Esophagus muscularis mucosa (tissue), 3 donors: ENCODE measurements around the gene LMOD3.

ENCODE experiments used
- POLR2AphosphoS5 ChIP-seq, 2 donors: sonication (generic); formaldehyde crosslinking; IDR thresholded peaks; one replicate each; pipeline ENCODE4 v1.6.1; 2017; ENCODE audit warnings: antibody characterized with exemption in 2 of 2
- TF ChIP-seq, protein P1 (sequence below), 3 experiments: fragments of 200-600 bp in 2 of 3; fragments of 450-650 bp in 1 of 3; sonication (generic) in 2 of 3; IDR thresholded peaks; one replicate each; pipeline ENCODE4 v1.5.1; 2017 to 2019; ENCODE audit warnings: antibody characterized with exemption in 3 of 3, mild to moderate bottlenecking in 2 of 3, moderate library complexity in 1 of 3

DNA sequence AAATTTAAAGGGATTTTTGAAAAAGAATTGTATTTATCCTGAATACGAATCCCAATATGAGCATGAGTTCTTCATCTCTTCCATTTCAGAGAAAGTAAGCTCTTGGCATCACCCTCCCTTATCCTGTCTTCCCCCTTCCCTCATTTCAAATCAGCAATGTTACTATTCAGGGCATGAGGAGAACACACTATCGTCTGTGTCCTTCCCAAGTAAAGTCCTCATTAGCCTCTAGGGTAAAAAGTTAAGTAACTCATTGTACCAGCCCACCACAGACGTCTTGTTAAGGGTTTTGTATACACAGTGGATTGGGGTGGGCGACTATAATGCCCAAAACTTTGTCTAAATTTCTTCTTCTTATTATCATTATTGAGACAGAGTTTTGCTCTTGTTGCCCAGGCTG lies 22.8 kb downstream of the LMOD3 start:
- TF ChIP-seq, protein P1, sequence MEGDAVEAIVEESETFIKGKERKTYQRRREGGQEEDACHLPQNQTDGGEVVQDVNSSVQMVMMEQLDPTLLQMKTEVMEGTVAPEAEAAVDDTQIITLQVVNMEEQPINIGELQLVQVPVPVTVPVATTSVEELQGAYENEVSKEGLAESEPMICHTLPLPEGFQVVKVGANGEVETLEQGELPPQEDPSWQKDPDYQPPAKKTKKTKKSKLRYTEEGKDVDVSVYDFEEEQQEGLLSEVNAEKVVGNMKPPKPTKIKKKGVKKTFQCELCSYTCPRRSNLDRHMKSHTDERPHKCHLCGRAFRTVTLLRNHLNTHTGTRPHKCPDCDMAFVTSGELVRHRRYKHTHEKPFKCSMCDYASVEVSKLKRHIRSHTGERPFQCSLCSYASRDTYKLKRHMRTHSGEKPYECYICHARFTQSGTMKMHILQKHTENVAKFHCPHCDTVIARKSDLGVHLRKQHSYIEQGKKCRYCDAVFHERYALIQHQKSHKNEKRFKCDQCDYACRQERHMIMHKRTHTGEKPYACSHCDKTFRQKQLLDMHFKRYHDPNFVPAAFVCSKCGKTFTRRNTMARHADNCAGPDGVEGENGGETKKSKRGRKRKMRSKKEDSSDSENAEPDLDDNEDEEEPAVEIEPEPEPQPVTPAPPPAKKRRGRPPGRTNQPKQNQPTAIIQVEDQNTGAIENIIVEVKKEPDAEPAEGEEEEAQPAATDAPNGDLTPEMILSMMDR (IDR thresholded peaks at IDR 0.05) = no peak
- TF ChIP-seq POLR2AphosphoS5 (IDR thresholded peaks at IDR 0.05) = no peak
